Astrocyte (in vitro differentiated cells and primary cell): Measurements from ENCODE around the gene SHQ1.

Experiments
- EZH2 ChIP-seq: IDR thresholded peaks from 2 replicates; pipeline ENCODE4 v1.6.1; 2012; ENCODE audit warnings: mild to moderate bottlenecking, low read length, inconsistent platforms; ENCODE audit not compliant: insufficient read depth
- TF ChIP-seq, protein P1 (sequence below): IDR thresholded peaks from 2 replicates; pipeline ENCODE4 v1.5.1; 2011; ENCODE audit warnings: low read depth, mild to moderate bottlenecking, inconsistent platforms, low read length, moderate library complexity; ENCODE audit not compliant: insufficient read depth

GRCh38 chr3:72810659-72811434, 37.4 kb downstream of the SHQ1 start:
- TF ChIP-seq, protein P1, sequence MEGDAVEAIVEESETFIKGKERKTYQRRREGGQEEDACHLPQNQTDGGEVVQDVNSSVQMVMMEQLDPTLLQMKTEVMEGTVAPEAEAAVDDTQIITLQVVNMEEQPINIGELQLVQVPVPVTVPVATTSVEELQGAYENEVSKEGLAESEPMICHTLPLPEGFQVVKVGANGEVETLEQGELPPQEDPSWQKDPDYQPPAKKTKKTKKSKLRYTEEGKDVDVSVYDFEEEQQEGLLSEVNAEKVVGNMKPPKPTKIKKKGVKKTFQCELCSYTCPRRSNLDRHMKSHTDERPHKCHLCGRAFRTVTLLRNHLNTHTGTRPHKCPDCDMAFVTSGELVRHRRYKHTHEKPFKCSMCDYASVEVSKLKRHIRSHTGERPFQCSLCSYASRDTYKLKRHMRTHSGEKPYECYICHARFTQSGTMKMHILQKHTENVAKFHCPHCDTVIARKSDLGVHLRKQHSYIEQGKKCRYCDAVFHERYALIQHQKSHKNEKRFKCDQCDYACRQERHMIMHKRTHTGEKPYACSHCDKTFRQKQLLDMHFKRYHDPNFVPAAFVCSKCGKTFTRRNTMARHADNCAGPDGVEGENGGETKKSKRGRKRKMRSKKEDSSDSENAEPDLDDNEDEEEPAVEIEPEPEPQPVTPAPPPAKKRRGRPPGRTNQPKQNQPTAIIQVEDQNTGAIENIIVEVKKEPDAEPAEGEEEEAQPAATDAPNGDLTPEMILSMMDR: no peak
- TF ChIP-seq EZH2: no peak
